Stimulated activated CD8-positive, alpha-beta memory T cell treated with anti-CD3 and anti-CD28 coated beads, Interleukin-7, amount 100 ng/mL, for 4 hours (primary cell): ENCODE measurements around the gene CFAP68.
"Not testable (repeated sequence)": the region's sequence is repeated elsewhere in the genome, so short reads cannot be mapped to it uniquely, and the experiment has no call there.

ENCODE experiments used
- DNase-seq, 2 donors: peaks; one replicate each; pipeline ENCODE4 v3.0.0-alpha.2; 2020; ENCODE audit warnings: low read depth in 2 of 2

Gene CFAP68

GRCh38 chr11:111917788-111918187 is 38.4 kb downstream of the CFAP68 start:
- no peak for DNase-seq

DNA sequence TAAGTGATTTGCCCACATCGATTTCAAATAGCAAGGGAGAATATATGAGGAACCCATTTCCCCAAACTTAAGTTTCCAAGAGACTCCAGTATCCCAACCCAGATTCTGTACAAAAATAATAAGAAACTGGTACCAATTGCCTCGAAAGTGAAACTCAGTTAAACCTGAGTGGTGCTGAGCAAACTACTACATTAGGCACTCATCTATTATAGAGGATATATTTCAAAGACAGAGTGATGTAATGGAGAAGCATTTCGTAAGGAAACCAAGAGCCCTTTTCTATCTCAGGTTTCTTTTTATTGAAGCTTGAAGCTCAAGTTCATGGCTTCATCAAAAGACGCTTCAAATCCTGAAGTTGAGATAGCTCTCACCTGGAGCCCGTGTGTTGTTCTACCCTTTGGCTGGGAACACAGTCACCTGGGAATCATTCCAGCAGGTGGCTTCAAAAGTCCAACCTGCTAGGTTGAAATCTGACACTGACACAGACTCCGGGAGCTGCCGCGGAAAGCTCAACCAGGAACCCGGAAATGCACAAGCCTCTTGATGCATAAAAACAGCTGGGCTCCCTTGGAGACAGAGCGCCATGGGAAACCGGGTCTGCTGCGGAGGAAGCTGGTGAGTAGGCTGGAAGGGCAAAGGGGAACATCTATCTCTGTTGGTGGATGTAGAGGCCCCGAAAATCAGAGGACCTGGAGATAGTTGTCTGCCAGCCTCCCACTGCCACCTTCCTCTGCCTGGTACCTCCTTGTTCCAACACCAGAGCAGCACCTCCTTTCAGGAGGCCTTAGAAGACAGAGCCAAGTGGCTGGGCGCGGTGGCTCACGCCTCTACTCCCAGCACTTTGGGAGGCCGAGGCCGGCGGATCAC is 39.3 kb downstream of the CFAP68 start, which contains the start of gene C11orf52:
Gene C11orf52 (plus strand): TSS at position 524 of the 867 bp plus-strand sequence. CDS start 60 bp downstream, at position 584.
- DNase-seq = no peak

GRCh38 chr11:111920908-111921307 is 41.6 kb downstream of the CFAP68 start:
- no peak for DNase-seq

- no peak for DNase-seq
Measured at GRCh38 chr11:111921541-111922230, 42.3 kb downstream of the CFAP68 start.

- DNase-seq = no peak
Measured at GRCh38 chr11:111922803-111923202, 43.5 kb downstream of the CFAP68 start.

DNA sequence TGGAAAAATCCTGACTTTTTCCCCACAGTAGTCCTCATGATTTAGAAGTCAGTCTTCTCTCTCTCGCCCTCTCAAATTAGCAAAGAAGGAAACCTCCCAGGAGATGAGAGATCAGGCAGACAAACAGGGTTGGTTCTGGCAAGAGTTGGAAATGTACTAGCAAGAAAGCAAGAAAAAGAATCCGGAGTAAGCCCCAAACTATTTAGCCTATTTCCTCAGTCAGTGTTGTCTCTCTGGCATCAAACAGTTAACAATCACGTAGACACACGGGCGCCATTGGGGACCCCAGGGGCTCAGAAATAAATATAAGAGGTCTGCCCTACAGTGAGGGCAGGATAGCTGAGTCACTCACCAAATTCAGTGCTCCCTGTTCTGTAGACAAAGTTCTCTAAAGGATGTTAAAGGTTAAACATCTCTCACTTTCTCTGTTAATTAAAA is 44.0 kb downstream of the CFAP68 start:
- no peak for DNase-seq

DNA sequence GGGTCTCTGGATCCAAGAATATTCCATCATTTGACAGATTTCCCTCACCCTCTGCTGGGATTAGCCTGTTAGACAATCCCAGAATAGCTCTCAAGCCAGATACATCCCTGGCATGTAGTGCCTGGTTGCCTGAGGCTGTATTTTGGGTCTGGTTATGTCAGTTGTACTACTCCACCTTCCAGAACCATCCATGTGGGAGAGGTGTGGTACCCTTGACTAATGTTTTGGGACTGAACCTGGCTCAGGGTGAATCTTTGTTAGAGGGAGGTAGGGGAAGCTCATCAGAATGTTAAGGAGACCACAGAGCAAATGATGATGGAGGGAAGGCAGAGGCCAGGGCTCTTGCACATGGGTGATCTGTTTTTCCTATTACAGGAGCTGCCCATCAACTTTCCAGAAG is 44.6 kb downstream of the CFAP68 start:
- no peak for DNase-seq

DNA sequence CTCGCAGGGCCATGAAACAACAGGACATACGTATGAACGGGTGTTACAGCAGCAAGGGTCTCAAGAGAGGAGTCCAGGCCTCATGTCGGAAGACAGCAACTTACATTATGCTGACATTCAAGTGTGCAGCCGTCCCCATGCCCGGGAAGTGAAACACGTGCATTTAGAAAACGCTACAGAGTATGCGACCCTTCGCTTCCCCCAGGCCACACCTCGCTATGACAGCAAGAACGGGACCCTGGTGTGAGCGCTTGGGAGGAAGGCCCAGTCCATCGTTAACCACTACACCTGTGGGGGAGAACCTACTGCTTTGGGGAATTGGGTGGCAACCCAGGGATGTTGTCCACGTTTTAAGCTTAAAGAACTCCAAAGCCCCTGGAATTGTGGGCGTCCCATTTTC is 46.6 kb downstream of the CFAP68 start:
- no peak for DNase-seq

GRCh38 chr11:111926505-111927391 is 47.4 kb downstream of the CFAP68 start:
- DNase-seq = peak; percentile 87 to 92

- no peak for DNase-seq
Measured at GRCh38 chr11:111930472-111930871, 51.1 kb downstream of the CFAP68 start.

DNA sequence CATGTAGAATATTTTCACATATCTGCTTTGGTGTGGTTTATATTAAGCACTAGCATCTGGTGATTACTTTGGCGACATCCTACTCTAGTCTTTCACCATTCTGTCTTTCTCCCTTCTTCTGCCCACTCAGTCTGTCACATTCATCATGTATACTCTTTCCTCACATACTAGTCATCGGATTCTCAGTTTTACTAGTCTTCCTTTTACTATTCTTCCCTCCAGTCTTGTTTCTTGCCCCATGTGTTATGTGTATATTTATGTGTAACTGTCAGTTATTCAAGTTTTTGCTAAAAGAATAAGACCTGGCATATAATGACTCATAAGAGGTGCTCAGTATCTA is 53.2 kb downstream of the CFAP68 start:
- DNase-seq = no peak

DNA sequence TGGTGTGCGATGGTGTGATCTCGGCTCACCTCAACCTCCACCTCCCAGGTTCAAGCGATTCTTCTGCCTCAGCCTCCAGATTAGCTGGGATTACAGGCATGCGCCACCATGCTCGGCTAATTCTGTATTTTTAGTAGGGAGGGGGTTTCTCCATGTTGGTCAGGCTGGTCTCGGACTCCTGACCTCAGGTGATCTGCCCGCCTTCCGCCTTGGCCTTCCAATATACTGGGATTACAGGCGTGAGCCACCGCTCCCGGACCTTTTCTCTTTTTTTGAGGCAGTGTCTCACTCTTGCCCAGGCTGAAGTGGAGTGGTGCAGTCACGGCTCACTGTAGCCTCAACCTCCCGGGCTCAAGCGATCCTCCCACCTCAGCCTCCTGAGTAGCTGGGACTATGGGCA is 53.8 kb downstream of the CFAP68 start:
- not testable (repeated sequence) for DNase-seq

DNA sequence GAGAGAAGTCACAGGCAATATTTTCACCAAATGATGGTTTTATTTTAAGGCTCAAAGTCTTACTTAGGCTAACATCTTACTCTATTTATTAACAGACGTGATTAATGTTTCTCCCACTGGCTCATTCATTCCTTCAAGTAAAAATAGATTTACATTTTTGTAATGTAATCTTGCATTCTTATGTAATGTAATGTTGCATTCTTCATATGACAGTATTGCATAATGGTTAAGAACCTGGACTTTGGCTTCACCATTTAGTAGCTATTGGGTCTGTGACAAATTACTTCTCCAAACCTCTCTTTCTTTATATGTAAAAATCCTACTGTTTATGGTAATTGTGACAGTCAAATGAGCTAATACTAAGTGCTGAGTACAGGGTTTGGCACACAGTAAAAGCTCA is 54.5 kb downstream of the CFAP68 start:
- DNase-seq = no peak

DNA sequence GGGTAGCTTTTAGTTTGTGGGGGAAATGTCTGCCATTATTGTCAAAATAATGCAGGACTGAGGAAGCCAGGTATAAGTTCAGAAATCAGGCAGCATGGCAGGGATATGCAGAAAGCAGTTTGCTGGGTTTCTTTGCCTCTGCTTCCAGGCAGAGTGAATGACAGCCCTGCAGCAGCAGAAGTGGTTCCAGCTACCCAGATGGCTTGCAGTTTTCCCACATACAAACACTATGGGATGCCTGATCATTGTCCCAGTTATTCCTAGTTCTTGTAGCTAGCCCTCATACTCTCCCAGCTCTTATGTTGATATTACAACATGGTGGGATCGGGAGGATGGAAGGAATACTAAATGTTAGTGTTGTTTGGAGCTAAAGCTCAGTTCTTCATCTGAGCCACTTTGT is 55.0 kb downstream of the CFAP68 start:
- no peak for DNase-seq
